ENCODE data around the gene CTSZ.

The CTSZ gene

DNA sequence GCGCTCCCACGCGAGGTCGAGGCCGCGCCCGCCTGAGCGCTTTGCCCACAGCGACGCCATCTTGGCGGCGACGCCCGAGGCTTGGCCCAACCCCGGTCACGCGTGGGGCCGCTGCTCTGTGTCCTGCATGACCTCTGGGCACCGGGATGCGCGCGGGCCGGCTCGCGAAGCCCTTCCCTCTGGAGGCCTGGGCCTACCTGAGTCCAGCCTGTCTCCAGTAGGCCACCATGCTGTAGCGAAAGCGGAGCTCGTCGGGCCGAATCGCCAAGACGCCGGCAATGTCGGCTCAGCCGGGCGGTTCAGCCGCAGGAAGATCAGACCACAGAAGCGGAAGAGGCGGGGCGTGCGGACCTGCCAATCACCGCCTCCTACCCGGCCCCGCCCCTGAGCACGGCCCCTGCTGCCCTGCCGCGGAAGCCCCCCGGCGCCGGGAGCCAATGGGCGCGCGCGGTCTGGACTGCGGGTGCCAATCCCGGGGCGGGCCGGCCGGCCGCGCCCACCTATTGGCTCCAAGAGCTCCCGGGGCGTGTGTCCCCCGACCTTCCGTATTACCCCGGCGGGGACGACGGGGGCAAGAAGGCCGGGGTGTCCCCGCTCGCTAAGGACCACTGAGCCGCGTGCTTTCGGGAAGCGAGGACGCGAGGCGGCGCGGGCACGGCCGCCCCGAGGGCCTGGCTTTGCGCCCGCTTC is 25.1 kb upstream of the CTSZ start, which contains the start of gene ATP5F1E:
Gene ATP5F1E, minus strand, starts transcription at position 313 of the 690 bp plus-strand sequence. Its CDS starts 84 bp downstream, at position 229.
- peak; percentile 74 for DNase-seq (ENCODE audit: low read depth)
- TF ChIP-seq, protein P1, sequence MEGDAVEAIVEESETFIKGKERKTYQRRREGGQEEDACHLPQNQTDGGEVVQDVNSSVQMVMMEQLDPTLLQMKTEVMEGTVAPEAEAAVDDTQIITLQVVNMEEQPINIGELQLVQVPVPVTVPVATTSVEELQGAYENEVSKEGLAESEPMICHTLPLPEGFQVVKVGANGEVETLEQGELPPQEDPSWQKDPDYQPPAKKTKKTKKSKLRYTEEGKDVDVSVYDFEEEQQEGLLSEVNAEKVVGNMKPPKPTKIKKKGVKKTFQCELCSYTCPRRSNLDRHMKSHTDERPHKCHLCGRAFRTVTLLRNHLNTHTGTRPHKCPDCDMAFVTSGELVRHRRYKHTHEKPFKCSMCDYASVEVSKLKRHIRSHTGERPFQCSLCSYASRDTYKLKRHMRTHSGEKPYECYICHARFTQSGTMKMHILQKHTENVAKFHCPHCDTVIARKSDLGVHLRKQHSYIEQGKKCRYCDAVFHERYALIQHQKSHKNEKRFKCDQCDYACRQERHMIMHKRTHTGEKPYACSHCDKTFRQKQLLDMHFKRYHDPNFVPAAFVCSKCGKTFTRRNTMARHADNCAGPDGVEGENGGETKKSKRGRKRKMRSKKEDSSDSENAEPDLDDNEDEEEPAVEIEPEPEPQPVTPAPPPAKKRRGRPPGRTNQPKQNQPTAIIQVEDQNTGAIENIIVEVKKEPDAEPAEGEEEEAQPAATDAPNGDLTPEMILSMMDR (conservative IDR thresholded peaks at IDR 0.05; ENCODE audit: low read depth, low read length), result no peak
- H3K4me3 ChIP-seq (ENCODE audit: low read length), result peak within 1 kb of the TSS; percentile 75

DNA sequence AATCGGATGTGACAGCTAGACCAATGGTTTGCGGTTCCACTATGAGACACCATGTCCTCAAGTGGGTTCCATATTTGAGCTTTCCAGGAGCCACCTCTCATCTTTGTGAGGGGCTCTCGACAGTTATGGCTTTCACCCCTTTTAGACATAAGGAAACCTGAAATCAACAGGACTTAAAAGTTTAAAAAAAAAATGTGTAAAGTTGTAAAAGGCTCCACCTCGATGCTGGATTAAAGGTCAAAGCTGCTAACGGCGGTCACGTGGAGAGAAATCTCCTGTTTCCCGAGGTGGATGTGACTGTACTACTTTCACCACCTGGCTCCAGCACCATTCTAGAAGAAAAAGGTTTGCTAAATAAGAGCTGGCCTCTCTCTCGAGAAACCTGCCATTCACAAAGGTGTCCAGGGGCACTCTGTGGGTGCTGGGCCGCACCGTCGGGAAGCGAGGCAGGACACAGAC is 24.5 kb upstream of the CTSZ start:
- H3K4me3 ChIP-seq (ENCODE audit: low read length), result peak overlapping the region; percentile 75
- TF ChIP-seq, protein P1 (conservative IDR thresholded peaks at IDR 0.05; ENCODE audit: low read depth, low read length), result no peak
- no peak for DNase-seq (ENCODE audit: low read depth)

DNA sequence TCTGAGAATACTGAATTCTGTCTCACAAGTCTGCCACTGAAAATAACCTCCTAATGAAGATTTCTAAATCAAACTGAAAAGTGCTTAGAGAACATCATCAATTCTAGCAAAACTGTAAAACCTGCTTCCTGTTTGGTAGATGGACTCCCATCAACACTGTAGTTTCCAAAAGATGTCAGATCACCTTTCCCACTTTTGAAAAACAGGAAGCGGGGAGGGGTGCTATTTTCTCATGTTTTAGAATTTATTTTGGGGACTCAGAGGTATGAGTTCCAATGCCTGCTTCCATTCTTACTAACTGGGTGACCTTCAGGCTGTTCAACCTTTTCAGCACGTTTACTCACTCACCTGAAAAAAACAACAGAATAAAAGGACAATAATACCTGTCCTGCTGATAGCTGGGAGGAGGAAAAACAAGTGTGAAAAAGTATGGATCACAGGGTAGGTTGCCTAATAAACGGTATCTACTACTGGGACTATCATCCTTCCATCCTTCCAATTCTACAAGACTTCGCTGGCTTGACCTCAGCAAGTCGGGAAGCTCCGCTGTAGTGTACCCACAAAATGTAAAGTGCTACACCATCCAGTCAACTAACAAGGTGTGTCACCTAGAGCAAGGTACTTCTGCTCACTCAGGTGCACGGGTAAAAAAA is 24.0 kb upstream of the CTSZ start:
- H3K4me3 ChIP-seq (ENCODE audit: low read length), result peak overlapping the region; percentile 75
- TF ChIP-seq, protein P1 (conservative IDR thresholded peaks at IDR 0.05; ENCODE audit: low read depth, low read length), result no peak
- DNase-seq (ENCODE audit: low read depth), result no peak

DNA sequence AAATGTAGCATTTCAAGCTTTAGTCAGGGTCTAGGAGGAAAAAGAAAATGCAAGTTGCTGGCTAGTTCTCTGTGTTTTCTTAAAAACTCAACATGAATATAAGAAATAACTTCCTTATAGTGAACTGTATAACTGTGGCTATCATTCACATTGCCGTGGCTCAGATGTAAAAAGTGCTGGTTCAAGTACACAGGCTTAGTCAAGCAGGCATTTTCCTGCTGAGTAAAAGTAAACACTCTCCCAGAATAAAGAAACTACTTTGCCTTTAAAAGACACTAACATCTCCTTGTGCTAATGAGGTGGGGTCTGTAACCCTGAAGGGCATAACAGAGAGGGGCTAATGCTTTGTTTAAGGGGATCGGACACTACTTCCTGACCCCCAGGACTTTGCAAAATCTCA is 21.8 kb upstream of the CTSZ start:
- DNase-seq (ENCODE audit: low read depth), result no peak
- H3K4me3 ChIP-seq (ENCODE audit: low read length), result peak overlapping the region; percentile 32
- TF ChIP-seq, protein P1 (conservative IDR thresholded peaks at IDR 0.05; ENCODE audit: low read depth, low read length), result no peak

- no peak overlapping the region for H3K4me3 ChIP-seq (ENCODE audit: low read length)
These were observed 20.8 kb upstream of the CTSZ start for GRCh38 chr20:59027741-59028320.

GRCh38 chr20:59026904-59027740 is 20.1 kb upstream of the CTSZ start:
- no peak overlapping the region for H3K4me3 ChIP-seq (ENCODE audit: low read length)
- DNase-seq (ENCODE audit: low read depth), result no peak
- TF ChIP-seq, protein P1 (conservative IDR thresholded peaks at IDR 0.05; ENCODE audit: low read depth, low read length), result no peak

More at GRCh38 chr20:59027741-59028320, 20.8 kb upstream of the CTSZ start:
- DNase-seq (ENCODE audit: low read depth), result no peak
- TF ChIP-seq, protein P1 (conservative IDR thresholded peaks at IDR 0.05; ENCODE audit: low read depth, low read length), result no peak
